Thyroid gland (tissue), 4 donors: Measurements from ENCODE around the gene ELMO1.

Source experiments
- CTCF ChIP-seq, 6 experiments: fragments of 200-600 bp in 3 of 6; fragments of 450-650 bp in 3 of 6; sonication (generic) in 3 of 6; IDR thresholded peaks; one replicate each; pipeline ENCODE4 v1.5.1; 2016 to 2019; ENCODE audit warnings: antibody characterized with exemption in 6 of 6, mild to moderate bottlenecking in 2 of 6, inconsistent platforms in 1 of 6, moderate library complexity in 1 of 6
- POLR2A ChIP-seq, 2 donors: fragments of 450-650 bp; IDR thresholded peaks; one replicate each; pipeline ENCODE4 v1.6.1; 2017; ENCODE audit warnings: antibody characterized with exemption in 2 of 2, mild to moderate bottlenecking in 2 of 2, moderate library complexity in 1 of 2

GRCh38 chr7:37061849-37062559, 386.7 kb downstream of the ELMO1 start:
- no peak for TF ChIP-seq POLR2A (IDR thresholded peaks at IDR 0.05)
- TF ChIP-seq CTCF (IDR thresholded peaks at IDR 0.05) = no peak
